GM21528 (cell line): ENCODE data around the gene TRIM36.

Source experiments
- ATAC-seq: cut with Tn5 transposase; IDR thresholded peaks from one replicate; pipeline ENCODE4 v1.9.1; 2021; ENCODE audit warnings: mild to moderate bottlenecking, moderate library complexity; ENCODE audit not compliant: unreplicated experiment, low FRiP score

TRIM36 gene

DNA sequence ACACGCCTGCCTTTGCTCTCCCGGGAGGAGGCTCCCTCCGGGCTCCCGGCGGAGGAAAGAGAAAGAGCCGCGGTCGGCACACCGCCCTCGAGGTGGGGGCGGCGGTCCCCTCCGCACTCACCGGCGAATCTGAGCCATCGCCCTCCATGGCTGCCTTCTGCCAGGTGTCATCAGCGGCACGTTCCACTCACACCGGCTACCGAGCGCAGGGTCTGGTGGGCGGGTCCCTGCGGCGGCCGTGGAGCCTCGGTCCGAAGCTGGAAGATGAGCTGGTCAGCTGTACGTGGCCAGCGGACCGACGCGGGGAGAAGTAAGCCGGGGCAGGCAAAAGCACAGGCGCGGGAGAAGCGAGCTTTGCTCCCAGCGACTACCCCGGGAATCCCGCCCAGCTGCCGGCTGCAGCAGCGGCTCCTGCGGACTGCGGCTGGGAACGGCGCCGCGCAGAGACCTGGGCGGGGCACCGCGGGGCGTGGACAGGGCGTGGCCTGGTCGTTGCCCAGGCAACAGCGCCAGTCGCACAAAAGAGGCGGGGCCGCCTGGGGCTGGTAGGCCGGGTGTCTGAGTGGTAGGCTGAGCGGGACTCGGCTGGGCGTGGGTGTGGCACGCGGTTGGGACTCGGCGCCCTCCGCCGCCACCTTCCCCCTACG lies at the start of gene TRIM36:
Gene TRIM36 (minus strand): TSS at position 422 of the 647 bp plus-strand sequence. CDS start 274 bp downstream, at position 148.
- peak; percentile 99 for ATAC-seq

- no peak for ATAC-seq
Observed at GRCh38 chr5:115214541-115214940, 44.8 kb upstream of the TRIM36 start.

DNA sequence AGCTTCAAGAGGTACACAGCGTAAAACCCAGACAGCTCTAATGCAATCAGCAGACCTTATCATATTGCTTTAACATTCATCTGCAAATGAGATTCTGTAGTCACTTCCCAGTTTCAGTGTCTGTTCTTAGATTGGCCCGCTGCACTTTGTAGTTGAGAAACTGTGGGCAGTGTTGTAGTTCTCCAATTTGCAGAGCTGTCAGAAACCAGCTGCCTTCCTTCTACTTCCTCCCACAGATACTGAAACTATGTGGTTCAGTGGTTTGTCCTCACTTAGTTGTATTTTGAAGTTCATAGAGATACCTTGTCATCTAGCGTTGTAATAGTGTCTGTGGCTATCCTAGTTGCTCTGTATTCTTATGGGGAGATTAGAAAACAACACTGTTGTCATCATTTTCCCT lies 39.6 kb upstream of the TRIM36 start:
- ATAC-seq = peak; percentile 100

DNA sequence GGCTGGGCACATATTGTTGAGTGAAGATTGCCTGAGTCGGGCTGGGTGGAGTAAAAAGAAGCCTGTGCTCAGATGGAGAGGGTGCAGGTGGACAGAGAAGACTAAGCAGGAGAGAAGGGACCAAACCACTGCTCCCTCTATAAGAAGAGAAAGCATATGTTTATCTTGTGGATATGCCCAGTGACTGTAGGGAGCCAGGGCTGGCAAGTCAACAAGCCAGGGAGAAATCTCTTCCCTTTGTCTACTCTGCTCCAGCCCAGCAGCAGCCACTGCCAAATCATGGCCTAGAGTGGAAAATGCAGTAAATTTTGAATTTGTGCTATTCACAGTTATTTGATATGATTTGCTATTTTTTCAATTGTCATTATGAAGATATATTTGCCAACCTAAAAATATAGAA lies 33.2 kb upstream of the TRIM36 start:
- no peak for ATAC-seq

GRCh38 chr5:115196161-115196560 lies 26.5 kb upstream of the TRIM36 start:
- no peak for ATAC-seq

DNA sequence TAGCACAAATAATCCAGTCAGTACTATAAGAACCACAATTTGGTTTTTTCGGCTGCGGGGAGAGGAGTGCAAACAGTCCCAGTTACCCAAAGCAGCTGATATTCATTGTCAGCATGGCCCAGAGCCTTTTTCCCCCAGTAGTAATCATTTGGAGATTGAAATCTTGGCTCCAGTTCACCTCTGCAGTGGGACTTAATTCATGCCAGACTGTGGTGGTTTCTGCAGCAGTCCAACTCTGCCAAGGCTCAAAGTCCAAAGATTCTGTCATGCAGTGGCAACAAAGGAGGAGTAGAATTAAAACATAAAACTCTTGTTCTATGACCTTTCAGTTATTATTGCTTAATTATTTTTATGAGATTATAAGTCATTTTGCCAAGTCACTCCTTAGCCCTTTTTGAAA lies 25.0 kb upstream of the TRIM36 start:
- ATAC-seq = no peak

GRCh38 chr5:115193295-115193694 lies 23.6 kb upstream of the TRIM36 start:
- ATAC-seq = no peak

DNA sequence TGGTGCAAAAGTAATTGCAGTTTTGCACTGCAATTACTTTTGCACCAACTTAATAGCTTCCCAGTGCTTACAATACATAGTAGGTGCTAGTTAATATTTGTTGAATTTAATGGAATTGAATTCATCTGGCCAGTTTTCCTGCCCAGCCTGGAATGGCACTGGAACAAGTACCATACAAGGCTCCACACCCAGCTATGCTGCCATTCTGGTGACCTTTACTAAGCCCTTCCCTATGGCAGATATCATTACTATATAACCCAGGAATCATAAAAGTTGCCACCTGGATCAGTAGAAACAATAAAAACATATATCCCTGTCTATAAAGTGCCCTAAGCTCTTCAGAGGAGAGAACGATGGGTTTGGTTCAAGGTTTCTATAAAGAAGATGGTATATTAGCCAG lies 22.4 kb upstream of the TRIM36 start:
- ATAC-seq = no peak

DNA sequence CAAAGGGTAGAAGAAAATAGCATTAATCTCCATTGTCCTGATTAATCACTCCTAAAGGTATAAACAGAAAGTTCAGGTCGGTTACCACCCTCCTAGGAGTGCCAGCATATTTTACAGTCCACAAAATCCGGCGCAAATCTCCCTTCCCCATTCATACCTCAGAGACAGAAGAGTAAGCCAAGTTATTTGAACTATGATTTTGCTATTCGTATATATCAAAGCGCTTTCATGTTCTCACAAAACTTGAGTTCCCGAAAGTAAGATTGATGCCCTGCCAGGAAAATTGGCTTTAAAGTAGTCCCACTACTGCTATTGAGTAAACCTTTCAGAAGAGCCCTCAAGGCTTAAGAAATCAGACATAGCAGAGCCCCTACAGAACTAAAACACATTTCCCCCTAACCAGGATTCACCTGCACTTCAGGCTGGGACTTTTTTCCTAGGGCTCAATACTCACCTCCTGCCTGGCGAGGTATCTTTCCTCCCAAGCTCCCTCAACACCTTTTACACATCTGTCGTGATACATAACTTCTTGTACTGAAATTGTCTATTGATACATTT lies 21.8 kb upstream of the TRIM36 start:
- no peak for ATAC-seq

DNA sequence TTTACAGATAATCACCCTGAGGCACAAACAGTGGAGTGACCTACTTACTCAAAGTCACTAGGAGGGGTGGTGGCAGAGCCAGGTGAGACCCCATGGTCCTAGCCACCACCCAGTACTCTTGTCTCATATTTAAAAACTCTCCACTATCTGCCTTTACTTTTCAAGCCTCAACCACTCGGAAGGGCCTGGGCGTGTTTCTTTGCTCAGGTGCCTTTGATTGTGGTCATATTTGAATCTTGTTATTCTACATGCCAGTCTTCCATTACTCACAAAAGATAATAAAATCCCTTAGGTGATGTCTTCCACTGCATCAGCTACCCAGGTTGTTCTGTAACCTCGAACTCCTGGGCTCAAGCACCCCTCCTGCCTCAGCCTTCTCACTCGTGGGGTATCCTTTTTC lies 20.7 kb upstream of the TRIM36 start:
- no peak for ATAC-seq

DNA sequence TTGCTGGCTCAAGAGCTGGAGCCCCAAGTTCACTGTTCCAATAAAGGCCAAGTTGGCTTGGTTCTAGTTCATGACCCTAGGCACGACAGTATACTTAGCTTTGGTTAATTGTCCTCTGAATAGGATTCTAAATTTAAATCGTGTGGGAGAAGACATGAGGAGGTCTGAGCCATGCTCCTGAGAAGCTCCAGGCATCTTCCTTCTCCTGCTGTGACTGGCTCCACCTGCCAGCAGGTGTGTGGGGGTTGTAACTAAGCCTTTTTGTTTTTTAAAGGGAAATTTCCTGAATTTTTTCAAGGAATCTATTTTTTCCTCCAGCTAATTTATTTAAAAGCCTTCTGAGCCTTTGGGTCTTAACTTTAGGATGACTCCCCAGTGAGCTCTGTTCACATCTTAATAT lies 20.2 kb upstream of the TRIM36 start:
- ATAC-seq = no peak

- no peak for ATAC-seq
Observed at GRCh38 chr5:115186794-115187193, 17.1 kb upstream of the TRIM36 start.

DNA sequence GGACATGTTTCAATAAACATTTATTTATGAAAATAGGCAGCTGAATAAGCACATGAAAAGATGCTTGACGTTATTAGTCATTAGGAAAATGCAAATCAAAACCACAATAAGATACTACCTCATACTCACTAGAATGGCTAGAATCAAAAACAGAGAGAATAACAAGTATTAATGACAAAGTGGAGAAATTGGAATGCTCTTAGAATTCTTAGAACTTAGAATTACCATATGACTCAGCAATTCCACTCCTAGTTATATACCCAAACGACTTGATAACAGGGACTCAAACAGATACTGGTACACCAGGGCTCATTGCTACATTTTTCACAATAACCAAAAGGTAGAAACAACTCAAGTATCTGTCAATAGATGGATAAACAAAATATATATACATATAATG lies 15.1 kb upstream of the TRIM36 start:
- ATAC-seq = no peak

DNA sequence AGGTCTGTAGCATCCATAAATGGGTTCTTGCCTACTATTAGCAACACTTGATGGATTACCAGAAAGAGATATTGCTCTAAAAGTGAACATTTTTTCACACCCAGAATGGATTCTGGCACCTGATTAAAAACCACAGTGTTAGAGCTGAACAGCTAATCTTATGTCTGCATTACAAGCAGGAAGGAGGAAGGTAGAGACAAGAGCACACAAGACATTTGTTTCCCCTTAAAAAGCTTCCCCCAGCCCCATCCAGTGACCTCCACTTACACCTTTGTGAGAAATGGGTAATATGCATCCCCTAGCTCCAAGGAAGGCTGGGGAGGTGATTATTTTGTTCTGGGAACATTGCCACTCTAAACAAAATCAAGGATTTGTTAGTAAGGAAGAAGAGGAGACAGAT lies 12.0 kb upstream of the TRIM36 start:
- no peak for ATAC-seq

- ATAC-seq = peak; percentile 70
Observed at GRCh38 chr5:115180165-115180709, 10.5 kb upstream of the TRIM36 start.

DNA sequence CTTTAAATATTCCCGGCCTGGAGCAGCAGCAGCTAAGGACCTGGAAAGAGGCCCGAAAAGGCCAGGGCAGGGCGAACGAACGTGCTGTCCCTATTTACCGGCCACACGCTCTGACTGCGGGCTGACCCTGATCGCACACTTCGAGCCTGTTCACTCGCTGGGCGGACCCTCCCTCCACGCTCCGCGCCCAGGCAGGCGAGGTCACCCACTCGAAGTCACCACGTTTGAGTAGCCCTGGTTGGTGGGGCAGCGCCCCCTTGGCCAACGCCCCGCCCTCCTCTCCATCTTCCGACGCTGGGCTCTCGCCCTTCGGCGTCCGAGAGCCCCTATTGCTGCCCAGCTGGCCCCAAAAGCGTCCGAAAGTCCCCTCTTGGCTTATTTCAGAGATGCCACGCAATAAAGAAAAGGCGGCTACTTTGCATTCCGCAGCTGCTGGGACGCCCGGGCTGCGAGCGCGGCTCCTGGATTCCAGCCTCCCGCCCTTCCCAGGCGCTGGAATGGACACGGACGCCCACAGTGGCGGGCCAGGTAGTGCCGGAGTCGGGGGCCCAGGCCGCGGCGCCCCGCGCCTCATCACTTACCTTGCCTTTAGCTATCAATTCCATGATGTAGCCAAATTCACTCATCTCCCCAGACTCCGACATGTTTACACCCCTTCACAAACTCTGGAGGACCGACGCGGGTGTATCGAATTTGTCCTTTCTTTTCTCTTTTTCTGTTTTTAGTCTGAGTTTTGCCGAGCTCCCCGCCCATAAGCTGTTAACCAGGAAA lies 9.9 kb upstream of the TRIM36 start:
- ATAC-seq = peak; percentile 39

DNA sequence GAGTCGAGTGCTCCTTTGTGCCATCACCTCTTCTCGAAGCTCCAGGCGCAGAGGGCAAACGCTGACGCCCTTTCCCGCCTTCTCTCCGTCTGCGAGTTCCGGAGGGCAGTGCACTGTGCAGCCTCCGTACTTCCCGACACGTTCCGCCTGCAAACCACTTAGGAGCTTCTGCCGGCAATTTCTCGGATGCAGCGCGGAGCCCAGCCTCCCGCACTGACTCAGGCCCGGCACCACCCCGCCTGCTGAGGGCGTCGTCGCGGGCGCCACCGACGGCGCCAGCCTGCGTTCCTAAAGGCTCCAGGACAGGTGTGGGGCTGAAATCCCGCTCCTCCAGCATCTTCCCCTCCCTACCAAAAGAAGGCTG lies 9.3 kb upstream of the TRIM36 start:
- ATAC-seq = no peak

- no peak for ATAC-seq
Observed at GRCh38 chr5:115170929-115171510, 1.3 kb upstream of the TRIM36 start.

- peak; percentile 61 for ATAC-seq
Observed at GRCh38 chr5:115170134-115170928, 623 bp upstream of the TRIM36 start.

- peak; percentile 10 for ATAC-seq
Observed at GRCh38 chr5:115168829-115169486, 750 bp downstream of the TRIM36 start.
